Neural cell (in vitro differentiated cells): ENCODE results near the gene C1orf226.

Source experiments
- EZH2 ChIP-seq: fragments of 200-600, 300-800 bp; shearing (Covaris generic), sonication (generic); IDR thresholded peaks from 2 replicates; pipeline ENCODE4 v1.6.1; 2014; ENCODE audit warnings: antibody characterized with exemption, low read length, borderline replicate concordance, mild to moderate bottlenecking; ENCODE audit not compliant: insufficient read depth, poor library complexity, severe bottlenecking
- TAF1 ChIP-seq: IDR thresholded peaks from 2 replicates; pipeline ENCODE4 v1.6.1; 2012; ENCODE audit warnings: low read depth
- TF ChIP-seq, protein P1 (sequence below): fragments of 450-650 bp; IDR thresholded peaks from 2 replicates; pipeline ENCODE4 v1.5.1; 2014; ENCODE audit warnings: antibody characterized with exemption, mild to moderate bottlenecking, moderate library complexity; ENCODE audit not compliant: poor library complexity, severe bottlenecking

DNA sequence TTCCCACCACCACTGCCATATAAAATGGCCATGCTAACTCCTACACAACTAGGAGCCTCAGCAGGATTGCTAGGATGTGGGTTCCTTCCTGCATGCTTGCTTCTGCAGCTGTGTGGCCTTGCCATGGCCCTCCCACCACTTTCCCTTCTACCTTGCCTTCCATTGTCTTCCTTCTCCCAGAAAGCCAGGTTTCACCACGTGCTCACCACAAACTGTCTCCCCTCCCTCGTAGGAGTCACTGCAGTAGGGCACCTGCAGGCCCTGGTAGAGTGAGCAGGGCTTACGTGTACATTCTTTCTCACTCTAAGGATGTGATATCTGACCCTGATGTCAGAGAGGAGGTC is 3.7 kb downstream of the C1orf226 start:
- TF ChIP-seq EZH2 (no peak), TAF1 (no peak)
- TF ChIP-seq, protein P1, sequence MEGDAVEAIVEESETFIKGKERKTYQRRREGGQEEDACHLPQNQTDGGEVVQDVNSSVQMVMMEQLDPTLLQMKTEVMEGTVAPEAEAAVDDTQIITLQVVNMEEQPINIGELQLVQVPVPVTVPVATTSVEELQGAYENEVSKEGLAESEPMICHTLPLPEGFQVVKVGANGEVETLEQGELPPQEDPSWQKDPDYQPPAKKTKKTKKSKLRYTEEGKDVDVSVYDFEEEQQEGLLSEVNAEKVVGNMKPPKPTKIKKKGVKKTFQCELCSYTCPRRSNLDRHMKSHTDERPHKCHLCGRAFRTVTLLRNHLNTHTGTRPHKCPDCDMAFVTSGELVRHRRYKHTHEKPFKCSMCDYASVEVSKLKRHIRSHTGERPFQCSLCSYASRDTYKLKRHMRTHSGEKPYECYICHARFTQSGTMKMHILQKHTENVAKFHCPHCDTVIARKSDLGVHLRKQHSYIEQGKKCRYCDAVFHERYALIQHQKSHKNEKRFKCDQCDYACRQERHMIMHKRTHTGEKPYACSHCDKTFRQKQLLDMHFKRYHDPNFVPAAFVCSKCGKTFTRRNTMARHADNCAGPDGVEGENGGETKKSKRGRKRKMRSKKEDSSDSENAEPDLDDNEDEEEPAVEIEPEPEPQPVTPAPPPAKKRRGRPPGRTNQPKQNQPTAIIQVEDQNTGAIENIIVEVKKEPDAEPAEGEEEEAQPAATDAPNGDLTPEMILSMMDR: no peak
